Mesenchymal stem cell (in vitro differentiated cells and primary cell): ENCODE results near the gene ERBB3.

ENCODE experiments used
- DNase-seq: peaks from one replicate; pipeline ENCODE4 v3.0.0-alpha.2; 2013
- H2AFZ ChIP-seq: one replicate; pipeline ENCODE4 v1.6.1; 2013; ENCODE audit warnings: low read depth, mild to moderate bottlenecking, control low read depth, inconsistent platforms, low read length, moderate library complexity
- H2AK5ac ChIP-seq: 2 replicates; pipeline ENCODE4 v1.6.1; 2013; ENCODE audit warnings: low read length, moderate library complexity, mild to moderate bottlenecking, inconsistent platforms; ENCODE audit not compliant: severe bottlenecking
- H2BK120ac ChIP-seq: one replicate; pipeline ENCODE4 v1.6.1; 2013; ENCODE audit warnings: low read depth, mild to moderate bottlenecking, inconsistent platforms, low read length, moderate library complexity
- H2BK12ac ChIP-seq, 2 experiments: one replicate each; pipeline ENCODE4 v1.6.1; 2013; ENCODE audit warnings: inconsistent platforms in 2 of 2, low read length in 2 of 2, mild to moderate bottlenecking in 2 of 2, moderate library complexity in 2 of 2, control low read depth in 1 of 2
- H2BK15ac ChIP-seq: one replicate; pipeline ENCODE4 v1.6.1; 2013; ENCODE audit warnings: mild to moderate bottlenecking, low read depth, inconsistent platforms; ENCODE audit not compliant: poor library complexity, severe bottlenecking
- H2BK5ac ChIP-seq: 2 replicates; pipeline ENCODE4 v1.6.1; 2013; ENCODE audit warnings: low read depth, mild to moderate bottlenecking, low read length, control low read depth, inconsistent platforms; ENCODE audit not compliant: poor library complexity, severe bottlenecking
- H3K14ac ChIP-seq, 2 experiments: one replicate each; pipeline ENCODE4 v1.6.1; 2013; ENCODE audit warnings: inconsistent platforms in 2 of 2, low read length in 2 of 2, control low read depth in 1 of 2, mild to moderate bottlenecking in 1 of 2, moderate library complexity in 1 of 2
- H3K18ac ChIP-seq, 2 experiments: one replicate each; pipeline ENCODE4 v1.6.1; 2013; ENCODE audit warnings: inconsistent platforms in 2 of 2, low read length in 2 of 2, control low read depth in 1 of 2, low read depth in 1 of 2, mild to moderate bottlenecking in 1 of 2
- H3K23ac ChIP-seq, 2 experiments: one replicate each; pipeline ENCODE4 v1.6.1; 2013; ENCODE audit warnings: inconsistent platforms in 2 of 2, low read length in 2 of 2, mild to moderate bottlenecking in 2 of 2, moderate library complexity in 2 of 2, control low read depth in 1 of 2
- H3K27ac ChIP-seq: 2 replicates; pipeline ENCODE4 v1.5.1; 2013; ENCODE audit warnings: mild to moderate bottlenecking, moderate library complexity, low read length, control low read depth, inconsistent platforms; ENCODE audit not compliant: poor library complexity, severe bottlenecking
- H3K27me3 ChIP-seq, 2 experiments: 2 replicates each; pipeline versions ENCODE4 v1.6.1 to v1.7.0; 2013; ENCODE audit warnings: low read length in 2 of 2, mild to moderate bottlenecking in 2 of 2, moderate library complexity in 2 of 2, control low read depth in 1 of 2, inconsistent platforms in 1 of 2; ENCODE audit not compliant: control insufficient read depth in 1 of 2, insufficient read depth in 1 of 2
- H3K36me3 ChIP-seq, 2 experiments: 2 replicates each; pipeline versions ENCODE4 v1.6.1 to v1.7.0; 2013; ENCODE audit warnings: low read length in 2 of 2, control low read depth in 1 of 2, inconsistent platforms in 1 of 2, low read depth in 1 of 2, mild to moderate bottlenecking in 1 of 2; ENCODE audit not compliant: insufficient read depth in 2 of 2, control insufficient read depth in 1 of 2
- H3K4ac ChIP-seq, 2 experiments: one replicate each; pipeline ENCODE4 v1.6.1; 2013; ENCODE audit warnings: inconsistent platforms in 2 of 2, low read length in 2 of 2, mild to moderate bottlenecking in 2 of 2, moderate library complexity in 2 of 2, control low read depth in 1 of 2, low read depth in 1 of 2
- H3K4me1 ChIP-seq: 2 replicates; pipeline ENCODE4 v1.6.1; 2013; ENCODE audit warnings: low read depth, low read length, control low read depth; ENCODE audit not compliant: control insufficient read depth, insufficient read depth
- H3K4me2 ChIP-seq: 2 replicates; pipeline ENCODE4 v1.6.1; 2013; ENCODE audit warnings: low read length, mild to moderate bottlenecking, inconsistent platforms; ENCODE audit not compliant: poor library complexity, severe bottlenecking
- H3K4me3 ChIP-seq, 2 experiments: 2 replicates each; pipeline versions ENCODE4 v1.5.1 to v1.7.0; 2013; ENCODE audit warnings: low read length in 2 of 2, mild to moderate bottlenecking in 2 of 2, control low read depth in 1 of 2, low read depth in 1 of 2; ENCODE audit not compliant: insufficient read depth in 1 of 2
- H3K79me1 ChIP-seq: replicated peaks from 2 replicates; pipeline ENCODE4 v1.6.1; 2013; ENCODE audit warnings: mild to moderate bottlenecking, control low read depth, low read length, inconsistent platforms; ENCODE audit not compliant: poor library complexity, severe bottlenecking
- H3K9ac ChIP-seq: 2 replicates; pipeline ENCODE4 v1.7.0; 2013; ENCODE audit warnings: mild to moderate bottlenecking, low read length, moderate library complexity
- H3K9me3 ChIP-seq: 2 replicates; pipeline ENCODE4 v1.7.0; 2013; ENCODE audit warnings: mild to moderate bottlenecking, low read length; ENCODE audit not compliant: control insufficient read depth
- H4K8ac ChIP-seq: one replicate; pipeline ENCODE4 v1.6.1; 2013; ENCODE audit warnings: inconsistent platforms, mild to moderate bottlenecking, low read length, moderate library complexity
- H4K91ac ChIP-seq: one replicate; pipeline ENCODE4 v1.6.1; 2013; ENCODE audit warnings: mild to moderate bottlenecking, low read length, inconsistent platforms
- WGBS: methylation state at CpG from one replicate; pipeline ENCODE4 v1.1.7; 2013; ENCODE audit warnings: mixed read lengths; 5-methylcytosine and 5-hydroxymethylcytosine counted together

ERBB3 gene

GRCh38 chr12:56137853-56138571, 58.0 kb downstream of the ERBB3 start:
- no peak overlapping the region for H2BK5ac ChIP-seq
- peaks cover 71 to 92% of the 10 kb centered on the region in 2 experiments for H3K36me3 ChIP-seq
- no peak overlapping the region for H3K23ac ChIP-seq
- no peak overlapping the region for H2BK120ac ChIP-seq
- no peak overlapping the region for H2AFZ ChIP-seq
- no peak overlapping the region for H3K27ac ChIP-seq
- no peak overlapping the region for H4K8ac ChIP-seq
- H4K91ac ChIP-seq, result no peak overlapping the region
- H2AK5ac ChIP-seq, result no peak overlapping the region
- no peak overlapping the region for H3K4me2 ChIP-seq
- H3K9ac ChIP-seq, result no peak overlapping the region
- no peak overlapping the region for H2BK12ac ChIP-seq
- H3K4me1 ChIP-seq, result peaks cover 2% of the 10 kb centered on the region
- no peak overlapping the region for H3K18ac ChIP-seq
- H3K4me3 ChIP-seq, result no peak overlapping the region
- H3K4ac ChIP-seq, result no peak overlapping the region
- H3K79me1 ChIP-seq, result peaks cover 27% of the 10 kb centered on the region
- H3K14ac ChIP-seq, result no peak overlapping the region
- WGBS, result 99% methylated on average over 11 of the region's 14 CpGs
- no peaks in the 10 kb centered on the region for H3K27me3 ChIP-seq
- no peak for DNase-seq
- no peak overlapping the region for H2BK15ac ChIP-seq
- no peaks in the 10 kb centered on the region for H3K9me3 ChIP-seq

- H2BK5ac ChIP-seq, result no peak overlapping the region
- no peak overlapping the region for H3K9ac ChIP-seq
- WGBS, result 97% methylated on average over 18 of the region's 19 CpGs
- peaks cover 11% of the 10 kb centered on the region for H3K79me1 ChIP-seq
- no peak overlapping the region for H3K4me3 ChIP-seq
- H2BK120ac ChIP-seq, result no peak overlapping the region
- H3K27ac ChIP-seq, result no peak overlapping the region
- peaks cover under 1% of the 10 kb centered on the region for H3K4me1 ChIP-seq
- no peaks in the 10 kb centered on the region for H3K9me3 ChIP-seq
- H3K4ac ChIP-seq, result no peak overlapping the region
- H4K91ac ChIP-seq, result no peak overlapping the region
- DNase-seq, result no peak
- no peak overlapping the region for H2AK5ac ChIP-seq
- H4K8ac ChIP-seq, result no peak overlapping the region
- peaks cover 63 to 78% of the 10 kb centered on the region in 2 experiments for H3K36me3 ChIP-seq
- no peak overlapping the region for H2BK15ac ChIP-seq
- H2BK12ac ChIP-seq, result no peak overlapping the region
- H2AFZ ChIP-seq, result no peak overlapping the region
- H3K23ac ChIP-seq, result no peak overlapping the region
- no peaks in the 10 kb centered on the region for H3K27me3 ChIP-seq
- no peak overlapping the region for H3K14ac ChIP-seq
- no peak overlapping the region for H3K18ac ChIP-seq
- H3K4me2 ChIP-seq, result no peak overlapping the region
Measured at GRCh38 chr12:56141946-56142784, 62.2 kb downstream of the ERBB3 start.

GRCh38 chr12:56143217-56143616, 63.3 kb downstream of the ERBB3 start:
- Histone ChIP-seq H2BK12ac (no peak overlapping the region), H3K4me1 (no peaks in the 10 kb centered on the region), H3K23ac (no peak overlapping the region), H4K8ac (no peak overlapping the region), H3K9me3 (no peaks in the 10 kb centered on the region), H3K18ac (no peak overlapping the region), H2BK5ac (no peak overlapping the region), H3K27me3 (no peaks in the 10 kb centered on the region), H4K91ac (no peak overlapping the region), H2BK120ac (no peak overlapping the region), H3K14ac (no peak overlapping the region), H2AFZ (no peak overlapping the region), H3K36me3 (peaks cover 53 to 67% of the 10 kb centered on the region in 2 experiments), H3K27ac (no peak overlapping the region), H3K4me2 (no peak overlapping the region), H2AK5ac (no peak overlapping the region), H3K79me1 (peaks cover 5% of the 10 kb centered on the region), H3K9ac (no peak overlapping the region), H3K4ac (no peak overlapping the region), H3K4me3 (no peak overlapping the region), H2BK15ac (no peak overlapping the region)
- 91% methylated on average over 2 of the region's 4 CpGs for WGBS
- DNase-seq, result no peak

- H3K36me3 ChIP-seq, result peaks cover 47 to 61% of the 10 kb centered on the region in 2 experiments
- H3K14ac ChIP-seq, result no peak overlapping the region
- H2AK5ac ChIP-seq, result no peak overlapping the region
- H3K18ac ChIP-seq, result no peak overlapping the region
- H3K9me3 ChIP-seq, result no peaks in the 10 kb centered on the region
- peaks cover 2% of the 10 kb centered on the region for H3K79me1 ChIP-seq
- no peak overlapping the region for H2BK12ac ChIP-seq
- no peak overlapping the region for H2BK15ac ChIP-seq
- H4K8ac ChIP-seq, result no peak overlapping the region
- H3K4ac ChIP-seq, result no peak overlapping the region
- H3K27ac ChIP-seq, result no peak overlapping the region
- no peak overlapping the region for H3K4me3 ChIP-seq
- WGBS, result 96% methylated on average over 8 of the region's 8 CpGs
- DNase-seq, result no peak
- H2BK5ac ChIP-seq, result no peak overlapping the region
- no peaks in the 10 kb centered on the region for H3K27me3 ChIP-seq
- H3K4me2 ChIP-seq, result no peak overlapping the region
- no peaks in the 10 kb centered on the region for H3K4me1 ChIP-seq
- H3K23ac ChIP-seq, result no peak overlapping the region
- no peak overlapping the region for H2BK120ac ChIP-seq
- H4K91ac ChIP-seq, result no peak overlapping the region
- no peak overlapping the region for H2AFZ ChIP-seq
- no peak overlapping the region for H3K9ac ChIP-seq
Measured at GRCh38 chr12:56143870-56144269, 63.9 kb downstream of the ERBB3 start.
